GM12878 (cell line): ENCODE measurements around the gene SARDH.

Source experiments
- CREM ChIP-seq: IDR thresholded peaks from 2 replicates; pipeline ENCODE4 v1.6.1; 2014; ENCODE audit warnings: antibody characterized with exemption, low read depth
- CTCF ChIP-seq, 3 experiments: IDR thresholded peaks in 2 of 3; conservative IDR thresholded peaks in 1 of 3; 2 replicates each; pipeline ENCODE4 v1.5.1; 2011; ENCODE audit warnings: low read depth in 3 of 3, low read length in 3 of 3, mild to moderate bottlenecking in 3 of 3, control low read depth in 2 of 3, moderate library complexity in 2 of 3, inconsistent platforms in 1 of 3, mixed read lengths in 1 of 3; ENCODE audit not compliant: control insufficient read depth in 2 of 3, insufficient read depth in 1 of 3; ENCODE audit errors: extremely low read depth in 1 of 3
- ELK1 ChIP-seq: IDR thresholded peaks from 2 replicates; pipeline ENCODE4 v1.6.1; 2012; ENCODE audit warnings: low read depth, low read length, improper control_type of control experiment
- EP300 ChIP-seq, 2 experiments: fragments of 150-350 bp in 1 of 2; IDR thresholded peaks; 2 replicates each; pipeline ENCODE4 v1.6.1; 2011 to 2012; ENCODE audit warnings: low read depth in 2 of 2, low read length in 2 of 2, borderline replicate concordance in 1 of 2, improper control_type of control experiment in 1 of 2, inconsistent platforms in 1 of 2; ENCODE audit not compliant: control insufficient read depth in 1 of 2
- MTA2 ChIP-seq: fragments of 450-650 bp; IDR thresholded peaks from 2 replicates; pipeline ENCODE4 v1.6.1; 2016; ENCODE audit warnings: low read depth, mild to moderate bottlenecking, moderate library complexity
- SIN3A ChIP-seq: IDR thresholded peaks from 2 replicates; pipeline ENCODE4 v1.6.1; 2012; ENCODE audit warnings: low read depth, low read length, improper control_type of control experiment
- TCF3 ChIP-seq: IDR thresholded peaks from 2 replicates; pipeline ENCODE4 v1.6.1; 2012; ENCODE audit warnings: low read depth, mild to moderate bottlenecking, low read length, borderline replicate concordance; ENCODE audit not compliant: insufficient read depth

GRCh38 chr9:133771486-133772482 is 33.6 kb upstream of the SARDH start:
- no peak for TF ChIP-seq CTCF (IDR thresholded peaks at IDR 0.05 in 2 of 3, conservative IDR thresholded peaks at IDR 0.05 in 1 of 3; ENCODE audit: control insufficient read depth in 2 of 3, extremely low read depth in 1 of 3, insufficient read depth in 1 of 3, low read depth in 3 of 3, low read length in 3 of 3)
- TF ChIP-seq SIN3A, result no peak
- no peak for TF ChIP-seq EP300 (IDR thresholded peaks at IDR 0.05; ENCODE audit: borderline replicate concordance in 1 of 2, control insufficient read depth in 1 of 2, low read depth in 2 of 2, low read length in 2 of 2)
- no peak for TF ChIP-seq MTA2
- no peak for TF ChIP-seq CREM
- TF ChIP-seq ELK1, result no peak
- TF ChIP-seq TCF3, result no peak
